ENCODE results near the gene SGPL1. TPM values are rescaled to one million over a fixed set of nuclear protein-coding genes. Genes with fewer than 3 reads are reported as not detected.
A peak's percentile ranks its signal among the peaks of the same experiment; 100 is the strongest.

The SGPL1 gene
- total and polyA plus RNA-seq, 2 of the 8 experiments (the other 6 are each of a cell fraction or from before 2014, with no cell fraction given), result 20.5 to 51.6 TPM

DNA sequence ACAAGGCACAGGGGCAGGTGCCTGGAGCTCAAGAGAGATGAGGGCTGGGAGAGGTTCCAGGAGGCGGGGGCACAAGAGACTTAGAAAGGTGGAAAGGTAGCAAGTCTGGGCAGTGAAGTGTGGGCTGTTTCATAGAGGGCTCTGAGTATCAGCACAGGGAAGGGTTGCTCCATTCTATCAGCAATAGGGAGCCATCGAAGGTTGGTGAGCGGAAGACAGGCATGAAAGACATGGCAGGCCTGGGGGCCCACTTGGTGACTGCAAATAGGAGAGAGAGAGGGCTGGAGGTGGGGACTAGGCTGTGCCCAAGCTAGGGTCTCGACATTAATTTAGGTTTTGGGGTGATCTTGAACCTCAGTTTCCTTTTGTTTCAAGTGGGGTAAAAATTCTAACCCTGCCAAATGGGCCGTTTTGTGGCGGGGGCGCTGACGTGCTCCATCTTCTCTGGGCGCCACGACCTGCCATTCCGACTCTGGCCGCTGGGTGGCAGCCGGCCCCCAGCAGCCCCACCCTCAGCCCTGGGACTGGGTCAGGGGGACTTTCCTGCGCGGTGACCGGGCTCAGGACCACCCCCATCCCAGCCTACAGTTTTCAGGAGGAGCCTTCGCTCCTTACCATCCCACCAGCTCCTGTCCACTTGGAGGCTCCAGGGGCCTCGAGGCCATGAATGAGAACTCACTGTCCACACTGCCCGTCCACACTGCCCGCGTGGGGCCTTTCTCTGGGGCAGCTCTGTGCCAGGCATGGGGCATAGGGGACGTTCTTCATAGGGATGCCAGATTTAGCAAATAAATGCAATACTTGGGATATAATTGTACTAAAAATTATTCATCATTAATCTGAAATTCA is 109.9 kb downstream of the SGPL1 start (continued):
- TF ChIP-seq RAD21 (IDR thresholded peaks at IDR 0.05 in 1 of 2, conservative IDR thresholded peaks at IDR 0.05 in 1 of 2; ENCODE audit: low read depth in 2 of 2, low read length in 2 of 2) (peak; percentile 95 to 96), GTF2F1 (IDR thresholded peaks at IDR 0.05; ENCODE audit: borderline replicate concordance, low read depth, low read length) (no peak), SIX5 (IDR thresholded peaks at IDR 0.05; ENCODE audit: low read depth, low read length) (no peak), CREB1 (IDR thresholded peaks at IDR 0.05) (peak; percentile 17; the same call in 1 of the 2 replicates), BACH1 (IDR thresholded peaks at IDR 0.05; ENCODE audit: low read length) (no peak), JUN (IDR thresholded peaks at IDR 0.05; ENCODE audit: low read depth, low read length) (no peak), SIN3A (conservative IDR thresholded peaks at IDR 0.05 in 1 of 2, IDR thresholded peaks at IDR 0.05 in 1 of 2; ENCODE audit: low read depth in 1 of 2, low read length in 2 of 2) (peak in 1 of 2 experiments; percentile 50; a peak in 1 of 4 replicates)
